ENCODE data around the gene JAKMIP1.

DNA sequence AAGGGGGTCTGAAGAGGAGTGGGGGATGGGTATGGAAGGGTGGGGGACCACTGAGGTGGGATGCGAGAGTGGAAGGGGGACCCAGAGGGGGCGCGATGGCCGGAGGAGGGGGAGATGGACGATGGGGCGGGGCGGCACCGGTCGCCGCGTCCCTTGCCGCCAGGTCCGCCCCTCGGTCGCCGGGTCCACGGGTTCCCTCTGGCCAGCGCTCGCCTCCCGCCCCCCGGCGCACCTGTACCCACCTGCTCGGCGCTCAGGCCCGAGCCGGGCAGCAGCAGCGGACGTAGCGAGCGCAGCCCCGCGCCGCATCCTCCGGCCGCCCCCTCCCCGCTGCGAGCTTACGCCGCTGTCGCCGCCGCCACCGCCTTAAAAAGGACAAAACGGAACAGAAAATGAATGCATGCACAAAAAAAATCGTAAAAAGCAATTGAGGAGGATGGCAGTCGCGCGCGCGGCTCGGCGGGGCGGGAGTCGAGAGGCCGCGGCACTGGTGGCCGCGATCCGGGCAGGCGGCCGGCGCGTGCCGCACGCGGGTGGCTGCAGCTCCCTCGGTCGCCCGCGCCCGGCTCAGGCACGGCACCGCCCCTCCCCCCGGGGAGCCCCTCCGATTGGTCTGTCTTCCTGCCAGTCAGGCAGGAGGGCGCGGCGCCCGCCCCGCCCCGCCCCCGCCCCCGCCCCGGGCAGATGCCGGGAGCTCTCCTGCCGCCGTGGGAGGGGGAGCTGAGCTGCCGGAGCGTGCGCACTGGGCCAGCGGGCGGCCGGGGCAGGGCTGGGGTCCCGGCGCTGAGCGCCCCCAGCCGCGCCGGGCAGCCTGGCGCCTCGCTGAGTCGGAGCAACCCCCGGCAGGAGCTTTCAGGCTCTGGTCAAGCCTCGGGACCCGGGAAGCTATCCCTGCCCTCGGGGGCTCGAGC lies at the start of gene JAKMIP1:
- TF ChIP-seq, protein P1, sequence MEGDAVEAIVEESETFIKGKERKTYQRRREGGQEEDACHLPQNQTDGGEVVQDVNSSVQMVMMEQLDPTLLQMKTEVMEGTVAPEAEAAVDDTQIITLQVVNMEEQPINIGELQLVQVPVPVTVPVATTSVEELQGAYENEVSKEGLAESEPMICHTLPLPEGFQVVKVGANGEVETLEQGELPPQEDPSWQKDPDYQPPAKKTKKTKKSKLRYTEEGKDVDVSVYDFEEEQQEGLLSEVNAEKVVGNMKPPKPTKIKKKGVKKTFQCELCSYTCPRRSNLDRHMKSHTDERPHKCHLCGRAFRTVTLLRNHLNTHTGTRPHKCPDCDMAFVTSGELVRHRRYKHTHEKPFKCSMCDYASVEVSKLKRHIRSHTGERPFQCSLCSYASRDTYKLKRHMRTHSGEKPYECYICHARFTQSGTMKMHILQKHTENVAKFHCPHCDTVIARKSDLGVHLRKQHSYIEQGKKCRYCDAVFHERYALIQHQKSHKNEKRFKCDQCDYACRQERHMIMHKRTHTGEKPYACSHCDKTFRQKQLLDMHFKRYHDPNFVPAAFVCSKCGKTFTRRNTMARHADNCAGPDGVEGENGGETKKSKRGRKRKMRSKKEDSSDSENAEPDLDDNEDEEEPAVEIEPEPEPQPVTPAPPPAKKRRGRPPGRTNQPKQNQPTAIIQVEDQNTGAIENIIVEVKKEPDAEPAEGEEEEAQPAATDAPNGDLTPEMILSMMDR (IDR thresholded peaks at IDR 0.05): no peak
- no peak for TF ChIP-seq POLR2A (IDR thresholded peaks at IDR 0.05)
